ENCODE results near the gene SLC25A13. TPM values are rescaled to one million over a fixed set of nuclear protein-coding genes. Genes with fewer than 3 reads are reported as not detected.

The SLC25A13 gene
- total RNA-seq, 1 experiment from 2014 or later: 71.7 TPM

DNA sequence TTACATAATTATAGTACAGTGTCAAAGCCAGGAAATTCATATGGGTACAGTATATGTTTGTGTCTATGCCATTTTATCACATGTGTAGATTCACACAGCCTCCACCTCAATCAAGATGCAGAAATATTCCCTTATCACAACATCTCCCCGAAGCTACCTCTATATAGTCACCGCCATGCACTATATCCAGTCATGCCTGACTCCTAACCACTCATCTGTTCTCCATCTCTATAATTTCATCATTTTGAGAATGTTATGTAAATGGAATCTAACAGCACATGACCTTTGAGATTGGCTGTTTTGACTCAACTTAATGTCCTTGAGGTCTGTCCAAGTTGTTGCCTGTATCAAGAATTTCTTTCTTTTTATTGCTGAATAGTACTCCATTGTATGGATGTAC lies 22.3 kb upstream of the SLC25A13 start:
- Histone ChIP-seq H3K9me3 (ENCODE audit: control insufficient read depth, low read depth, low read length) (no peaks in the 10 kb centered on the region), H2BK15ac (ENCODE audit: low read depth, low read length) (no peak overlapping the region), H3K4me1 (ENCODE audit: insufficient read depth, low read length) (no peaks in the 10 kb centered on the region), H3K14ac (ENCODE audit: insufficient read depth, low read length) (no peak overlapping the region), H3T11ph (ENCODE audit: low read length) (no peak overlapping the region), H3K9ac (ENCODE audit: extremely low read depth, insufficient read length, low read length) (no peak overlapping the region), H3K79me1 (ENCODE audit: insufficient read depth, low read depth, low read length, poor library complexity, severe bottlenecking) (no peaks in the 10 kb centered on the region), H4K8ac (replicated peaks; ENCODE audit: insufficient read length, low read depth, low read length) (no peak overlapping the region), H4K20me1 (ENCODE audit: control insufficient read depth, insufficient read depth, insufficient read length) (no peaks in the 10 kb centered on the region), H3K56ac (ENCODE audit: insufficient read length, low read depth, low read length) (no peak overlapping the region), H3K79me2 (ENCODE audit: insufficient read depth, low read length) (no peaks in the 10 kb centered on the region), H3K27ac (ENCODE audit: insufficient read length, low read depth, low read length) (no peak overlapping the region), H3K23me2 (ENCODE audit: insufficient read length, low read depth, low read length, poor library complexity, severe bottlenecking) (no peaks in the 10 kb centered on the region), H2BK12ac (ENCODE audit: insufficient read length, low read depth, low read length) (no peak overlapping the region), H2AK5ac (ENCODE audit: insufficient read length, low read length) (no peak overlapping the region), H3K4ac (ENCODE audit: low read depth, low read length) (no peak overlapping the region), H3K23ac (ENCODE audit: insufficient read length, low read depth, low read length) (no peak overlapping the region), H4K91ac (ENCODE audit: insufficient read length, low read depth, low read length) (no peak overlapping the region), H3K27me3 (ENCODE audit: insufficient read depth, low read length) (no peaks in the 10 kb centered on the region), H2BK5ac (ENCODE audit: insufficient read length, low read length) (no peak overlapping the region), H4K5ac (ENCODE audit: insufficient read length, low read depth, low read length) (no peak overlapping the region), H2BK120ac (ENCODE audit: low read depth, low read length, poor library complexity, severe bottlenecking) (no peak overlapping the region), H3K18ac (ENCODE audit: insufficient read length, low read depth, low read length) (no peak overlapping the region), H3K4me2 (ENCODE audit: insufficient read depth, insufficient read length, low read length) (no peak overlapping the region), H2BK20ac (ENCODE audit: low read depth, low read length, poor library complexity, severe bottlenecking) (no peak overlapping the region), H2AFZ (ENCODE audit: low read length) (no peak overlapping the region)
- DNase-seq: no peak
- Mint-ChIP-seq H3K9me3 (no peaks in the 10 kb centered on the region), H3K27ac (no peak overlapping the region), H3K4me3 (no peak overlapping the region), H3K27me3 (ENCODE audit: low read depth) (peaks cover 28% of the 10 kb centered on the region), H3K4me1 (no peaks in the 10 kb centered on the region), H3K36me3 (ENCODE audit: insufficient read depth in 1 of 3, low read depth in 3 of 3) (no peaks in the 10 kb centered on the region)
- no CpG with 5 or more reads among the region's 2 CpGs for WGBS (ENCODE audit: extremely low coverage, insufficient read length, low lambda C conversion rate)
- TF ChIP-seq, protein P1, sequence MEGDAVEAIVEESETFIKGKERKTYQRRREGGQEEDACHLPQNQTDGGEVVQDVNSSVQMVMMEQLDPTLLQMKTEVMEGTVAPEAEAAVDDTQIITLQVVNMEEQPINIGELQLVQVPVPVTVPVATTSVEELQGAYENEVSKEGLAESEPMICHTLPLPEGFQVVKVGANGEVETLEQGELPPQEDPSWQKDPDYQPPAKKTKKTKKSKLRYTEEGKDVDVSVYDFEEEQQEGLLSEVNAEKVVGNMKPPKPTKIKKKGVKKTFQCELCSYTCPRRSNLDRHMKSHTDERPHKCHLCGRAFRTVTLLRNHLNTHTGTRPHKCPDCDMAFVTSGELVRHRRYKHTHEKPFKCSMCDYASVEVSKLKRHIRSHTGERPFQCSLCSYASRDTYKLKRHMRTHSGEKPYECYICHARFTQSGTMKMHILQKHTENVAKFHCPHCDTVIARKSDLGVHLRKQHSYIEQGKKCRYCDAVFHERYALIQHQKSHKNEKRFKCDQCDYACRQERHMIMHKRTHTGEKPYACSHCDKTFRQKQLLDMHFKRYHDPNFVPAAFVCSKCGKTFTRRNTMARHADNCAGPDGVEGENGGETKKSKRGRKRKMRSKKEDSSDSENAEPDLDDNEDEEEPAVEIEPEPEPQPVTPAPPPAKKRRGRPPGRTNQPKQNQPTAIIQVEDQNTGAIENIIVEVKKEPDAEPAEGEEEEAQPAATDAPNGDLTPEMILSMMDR (conservative IDR thresholded peaks at IDR 0.05): no peak

All from H9 (cell line).